Astrocyte (in vitro differentiated cells and primary cell): ENCODE results near the gene TGM3. TPM values are rescaled to one million over a fixed set of nuclear protein-coding genes. Genes with fewer than 3 reads are reported as not detected.

Experiments used
- DNase-seq: peaks from one replicate; pipeline ENCODE4 v3.0.0-alpha.2; 2010; ENCODE audit warnings: low read depth
- FAIRE-seq: peaks from 2 replicates; lab custom pipeline; 2011; peaks lifted over from hg19 to GRCh38; lab: Jason Lieb, UNC
- H2AFZ ChIP-seq: 2 replicates; pipeline ENCODE4 v1.6.0; 2012; ENCODE audit warnings: low read depth, low read length, inconsistent platforms
- H3K27ac ChIP-seq: 2 replicates; pipeline ENCODE4 v1.5.1; 2011; ENCODE audit warnings: low read depth, low read length, inconsistent platforms
- H3K27me3 ChIP-seq: 2 replicates; pipeline ENCODE4 v1.6.0; 2011; ENCODE audit warnings: low read length, inconsistent platforms; ENCODE audit not compliant: insufficient read depth
- H3K36me3 ChIP-seq: 2 replicates; pipeline ENCODE4 v1.5.1; 2011; ENCODE audit warnings: low read length, inconsistent platforms; ENCODE audit not compliant: insufficient read depth
- H3K4me1 ChIP-seq: 2 replicates; pipeline ENCODE4 v1.5.1; 2011; ENCODE audit warnings: low read length, inconsistent platforms; ENCODE audit not compliant: insufficient read depth
- H3K4me2 ChIP-seq: 2 replicates; pipeline ENCODE4 v1.6.0; 2012; ENCODE audit warnings: low read length, inconsistent platforms
- H3K4me3 ChIP-seq: 2 replicates; pipeline ENCODE4 v1.5.1; 2011; ENCODE audit warnings: low read depth, mild to moderate bottlenecking, low read length, inconsistent platforms; ENCODE audit not compliant: insufficient read depth
- H3K79me2 ChIP-seq: 2 replicates; pipeline ENCODE4 v1.6.0; 2012; ENCODE audit warnings: mild to moderate bottlenecking, low read length, inconsistent platforms; ENCODE audit not compliant: insufficient read depth
- H3K9ac ChIP-seq: 2 replicates; pipeline ENCODE4 v1.6.0; 2012; ENCODE audit warnings: mild to moderate bottlenecking, low read length, inconsistent platforms
- H3K9me3 ChIP-seq: 2 replicates; pipeline ENCODE4 v1.5.1; 2012; ENCODE audit warnings: low read depth, mild to moderate bottlenecking, low read length, inconsistent platforms; ENCODE audit not compliant: insufficient read depth
- H4K20me1 ChIP-seq: 2 replicates; pipeline ENCODE4 v1.6.0; 2012; ENCODE audit warnings: low read length, inconsistent platforms; ENCODE audit not compliant: insufficient read depth
- H3K27ac Mint-ChIP-seq: one replicate; pipeline ENCODE4 v1.8.0; 2021; ENCODE audit warnings: mild to moderate bottlenecking, mixed read lengths; ENCODE audit not compliant: unreplicated experiment
- H3K27me3 Mint-ChIP-seq: one replicate; pipeline ENCODE4 v1.8.0; 2021; ENCODE audit warnings: low read depth, mixed read lengths; ENCODE audit not compliant: unreplicated experiment
- H3K36me3 Mint-ChIP-seq: one replicate; pipeline ENCODE4 v1.8.0; 2021; ENCODE audit warnings: low read depth, mixed read lengths; ENCODE audit not compliant: unreplicated experiment
- H3K4me1 Mint-ChIP-seq: one replicate; pipeline ENCODE4 v1.8.0; 2021; ENCODE audit warnings: low read depth, mixed read lengths; ENCODE audit not compliant: unreplicated experiment
- H3K4me3 Mint-ChIP-seq: one replicate; pipeline ENCODE4 v1.8.0; 2021; ENCODE audit warnings: mild to moderate bottlenecking, moderate library complexity, mixed read lengths; ENCODE audit not compliant: unreplicated experiment
- H3K9me3 Mint-ChIP-seq: one replicate; pipeline ENCODE4 v1.8.0; 2021; ENCODE audit warnings: mild to moderate bottlenecking, mixed read lengths; ENCODE audit not compliant: unreplicated experiment
- CTCF ChIP-seq: IDR thresholded peaks from 2 replicates; pipeline ENCODE4 v1.5.1; 2011; ENCODE audit warnings: low read depth, mild to moderate bottlenecking, inconsistent platforms, low read length, moderate library complexity; ENCODE audit not compliant: insufficient read depth
- EZH2 ChIP-seq: IDR thresholded peaks from 2 replicates; pipeline ENCODE4 v1.6.1; 2012; ENCODE audit warnings: mild to moderate bottlenecking, low read length, inconsistent platforms; ENCODE audit not compliant: insufficient read depth
- total RNA-seq: library from RNA; stranded (reverse); gene quantifications from 2 replicates; pipeline ENCODE4 v1.2.1, GENCODE V29; 2021

The TGM3 gene
- total RNA-seq, 1 donor from 2014 or later = not detected

- no peaks in the 10 kb centered on the region for H3K36me3 ChIP-seq
- peaks cover 4% of the 10 kb centered on the region for H3K27me3 Mint-ChIP-seq
- DNase-seq = no peak
- H3K4me3 ChIP-seq = no peak overlapping the region
- H3K9ac ChIP-seq = no peak overlapping the region
- H3K27me3 ChIP-seq = peaks cover 9% of the 10 kb centered on the region
- H3K9me3 Mint-ChIP-seq = peaks cover 2% of the 10 kb centered on the region
- no peak overlapping the region for H3K4me3 Mint-ChIP-seq
- no peak for FAIRE-seq
- no peaks in the 10 kb centered on the region for H3K79me2 ChIP-seq
- no peak overlapping the region for H3K27ac Mint-ChIP-seq
- TF ChIP-seq EZH2 (no peak), CTCF (no peak)
- H3K36me3 Mint-ChIP-seq = no peaks in the 10 kb centered on the region
- peaks cover 8% of the 10 kb centered on the region for H3K4me1 ChIP-seq
- no peak overlapping the region for H3K27ac ChIP-seq
- H3K4me1 Mint-ChIP-seq = peaks cover 3% of the 10 kb centered on the region
- no peaks in the 10 kb centered on the region for H4K20me1 ChIP-seq
- H3K4me2 ChIP-seq = no peak overlapping the region
- no peaks in the 10 kb centered on the region for H3K9me3 ChIP-seq
- H2AFZ ChIP-seq = no peak overlapping the region
Observed at GRCh38 chr20:2316847-2317495, 21.2 kb downstream of the TGM3 start.

GRCh38 chr20:2320813-2321658 lies 25.2 kb downstream of the TGM3 start:
- TF ChIP-seq EZH2 = no peak
- no peak for TF ChIP-seq CTCF
- Mint-ChIP-seq H3K36me3 (no peaks in the 10 kb centered on the region), H3K4me3 (no peak overlapping the region), H3K4me1 (no peaks in the 10 kb centered on the region), H3K27ac (no peak overlapping the region), H3K27me3 (peaks cover 9% of the 10 kb centered on the region), H3K9me3 (peaks cover 2% of the 10 kb centered on the region)
- H3K27ac ChIP-seq = no peak overlapping the region
- H3K4me1 ChIP-seq = no peaks in the 10 kb centered on the region
- H2AFZ ChIP-seq = no peak overlapping the region
- DNase-seq (no peak), FAIRE-seq (no peak)
- H3K79me2 ChIP-seq = no peaks in the 10 kb centered on the region
- no peaks in the 10 kb centered on the region for H3K36me3 ChIP-seq
- H3K27me3 ChIP-seq = peaks cover 9% of the 10 kb centered on the region
- H4K20me1 ChIP-seq = no peaks in the 10 kb centered on the region
- no peak overlapping the region for H3K4me3 ChIP-seq
- H3K4me2 ChIP-seq = no peak overlapping the region
- H3K9ac ChIP-seq = no peak overlapping the region
- no peaks in the 10 kb centered on the region for H3K9me3 ChIP-seq

GRCh38 chr20:2323051-2323450 lies 27.2 kb downstream of the TGM3 start:
- Histone ChIP-seq H4K20me1 (no peaks in the 10 kb centered on the region), H3K9me3 (no peaks in the 10 kb centered on the region), H2AFZ (no peak overlapping the region), H3K36me3 (no peaks in the 10 kb centered on the region), H3K79me2 (no peaks in the 10 kb centered on the region), H3K9ac (no peak overlapping the region), H3K27ac (no peak overlapping the region), H3K27me3 (peaks cover 9% of the 10 kb centered on the region), H3K4me2 (no peak overlapping the region), H3K4me3 (no peak overlapping the region), H3K4me1 (no peaks in the 10 kb centered on the region)
- Mint-ChIP-seq H3K36me3 (no peaks in the 10 kb centered on the region), H3K4me3 (no peak overlapping the region), H3K27ac (no peak overlapping the region), H3K27me3 (peaks cover 10% of the 10 kb centered on the region), H3K9me3 (peaks cover 4% of the 10 kb centered on the region), H3K4me1 (no peaks in the 10 kb centered on the region)
- TF ChIP-seq CTCF (no peak), EZH2 (no peak)
- DNase-seq (no peak), FAIRE-seq (no peak)
